Stimulated activated CD4-positive, alpha-beta T cell treated with anti-CD3 and anti-CD28 coated beads, Interleukin-4, amount 100 ng/mL, for 48 hours (primary cell): ENCODE results near the gene RPGR.

Experiments used
- DNase-seq, 2 donors: peaks; one replicate each; pipeline ENCODE4 v3.0.0-alpha.2; 2020; ENCODE audit warnings: low read depth in 2 of 2

The RPGR gene

GRCh38 chrX:38320819-38321218 is 6.5 kb downstream of the RPGR start:
- DNase-seq: no peak

GRCh38 chrX:38318606-38319005 is 8.7 kb downstream of the RPGR start:
- no peak for DNase-seq

GRCh38 chrX:38318196-38318595 is 9.1 kb downstream of the RPGR start:
- DNase-seq: no peak

GRCh38 chrX:38315186-38315585 is 12.1 kb downstream of the RPGR start:
- DNase-seq: no peak

- no peak for DNase-seq
Measured at GRCh38 chrX:38313190-38313589, 14.1 kb downstream of the RPGR start.

GRCh38 chrX:38312436-38312835 is 14.9 kb downstream of the RPGR start:
- no peak for DNase-seq

GRCh38 chrX:38311743-38312142 is 15.6 kb downstream of the RPGR start:
- DNase-seq: no peak

- no peak for DNase-seq
Measured at GRCh38 chrX:38305971-38306370, 21.3 kb downstream of the RPGR start.

GRCh38 chrX:38304010-38304409 is 23.3 kb downstream of the RPGR start:
- DNase-seq: no peak

- no peak for DNase-seq
Measured at GRCh38 chrX:38293741-38294140, 33.6 kb downstream of the RPGR start.

GRCh38 chrX:38287674-38288073 is 39.6 kb downstream of the RPGR start:
- no peak for DNase-seq

GRCh38 chrX:38285649-38286048 is 41.7 kb downstream of the RPGR start:
- DNase-seq: no peak

GRCh38 chrX:38282049-38282448 is 45.3 kb downstream of the RPGR start:
- no peak for DNase-seq

- no peak for DNase-seq
Measured at GRCh38 chrX:38279188-38279587, 48.1 kb downstream of the RPGR start.

- DNase-seq: no peak
Measured at GRCh38 chrX:38278682-38279081, 48.6 kb downstream of the RPGR start.

GRCh38 chrX:38277802-38278201 is 49.5 kb downstream of the RPGR start:
- DNase-seq: no peak

GRCh38 chrX:38277136-38277535 is 50.2 kb downstream of the RPGR start:
- DNase-seq: no peak

GRCh38 chrX:38276089-38276488 is 51.2 kb downstream of the RPGR start:
- DNase-seq: no peak

GRCh38 chrX:38275615-38276014 is 51.7 kb downstream of the RPGR start:
- no peak for DNase-seq

GRCh38 chrX:38273453-38273852 is 53.9 kb downstream of the RPGR start:
- no peak for DNase-seq

GRCh38 chrX:38271154-38271716 is 56.1 kb downstream of the RPGR start:
- DNase-seq: no peak

GRCh38 chrX:38268011-38268410 is 59.3 kb downstream of the RPGR start:
- no peak for DNase-seq

GRCh38 chrX:38262715-38263620 is 64.3 kb downstream of the RPGR start:
- no peak for DNase-seq
